ENCODE measurements around the gene CCDC70.

CCDC70 gene

DNA sequence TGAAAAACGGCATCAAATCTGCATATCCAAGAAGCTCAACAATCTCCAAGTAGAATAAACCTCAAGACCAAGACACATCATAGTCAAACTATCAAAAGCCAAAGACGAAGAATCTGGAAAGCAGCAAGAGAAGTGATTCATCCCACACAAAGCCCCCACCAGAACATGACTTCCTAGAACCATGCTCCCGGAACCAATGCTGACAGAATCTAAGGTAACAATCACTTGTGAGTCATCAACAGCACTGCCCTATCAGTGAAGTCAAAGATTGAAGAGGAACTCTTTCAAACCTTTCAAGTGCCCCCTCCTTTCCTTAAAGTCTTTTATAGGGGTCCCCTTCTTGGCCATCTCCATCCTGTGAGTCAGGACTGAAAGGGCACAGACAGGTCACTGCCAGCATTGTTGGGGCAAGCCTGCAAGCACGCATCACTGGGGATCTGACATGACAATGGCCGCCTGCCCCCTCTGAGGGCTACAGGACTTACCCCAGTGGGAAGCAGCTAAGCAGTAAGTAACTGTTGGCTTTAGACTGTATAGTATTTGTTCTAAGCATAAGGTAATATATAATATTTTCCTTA is at the start of gene CCDC70:
TSS of gene CCDC70 (plus strand) at position 247 of the 578 bp plus-strand sequence. CDS start 3,443 bp downstream, outside the sequence.
- Mint-ChIP-seq H3K4me3 (no peak within 1 kb of the TSS), H3K4me1 (peaks cover 6% of the 10 kb centered on the region), H3K27me3 (peaks cover 5% of the 10 kb centered on the region), H3K27ac (ENCODE audit: low read depth) (no peak within 1 kb of the TSS), H3K36me3 (ENCODE audit: insufficient read depth) (no peaks in the 10 kb centered on the region), H3K9me3 (no peaks in the 10 kb centered on the region)
- no peak for ATAC-seq (replicated peaks; ENCODE audit: extremely low read depth, poor library complexity, severe bottlenecking)
- DNase-seq (ENCODE audit: low spot score in 2 of 2), result no peak

DNA sequence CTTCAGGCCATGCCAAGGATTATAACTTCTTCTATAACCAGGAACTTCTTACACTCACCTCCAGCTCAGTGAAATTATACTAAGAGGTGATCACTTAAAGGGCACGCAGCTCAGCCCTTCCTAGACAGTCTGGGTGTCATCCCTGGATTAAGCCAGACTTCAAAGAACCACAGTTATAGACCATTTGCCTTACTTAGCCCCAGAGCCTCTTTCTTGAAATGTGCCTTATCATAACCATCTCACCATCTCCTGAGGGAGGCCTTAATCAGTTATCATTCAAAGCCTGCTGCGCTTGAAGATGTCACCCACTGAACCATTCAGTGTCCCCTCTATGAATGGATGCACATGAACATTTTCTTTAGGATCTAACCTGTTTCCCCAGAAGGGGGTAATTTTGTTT is 47.7 kb upstream of the CCDC70 start:
- H3K4me1 Mint-ChIP-seq, result peaks cover 29% of the 10 kb centered on the region
- H3K9me3 Mint-ChIP-seq, result no peaks in the 10 kb centered on the region
- H3K4me3 Mint-ChIP-seq, result no peak overlapping the region

DNA sequence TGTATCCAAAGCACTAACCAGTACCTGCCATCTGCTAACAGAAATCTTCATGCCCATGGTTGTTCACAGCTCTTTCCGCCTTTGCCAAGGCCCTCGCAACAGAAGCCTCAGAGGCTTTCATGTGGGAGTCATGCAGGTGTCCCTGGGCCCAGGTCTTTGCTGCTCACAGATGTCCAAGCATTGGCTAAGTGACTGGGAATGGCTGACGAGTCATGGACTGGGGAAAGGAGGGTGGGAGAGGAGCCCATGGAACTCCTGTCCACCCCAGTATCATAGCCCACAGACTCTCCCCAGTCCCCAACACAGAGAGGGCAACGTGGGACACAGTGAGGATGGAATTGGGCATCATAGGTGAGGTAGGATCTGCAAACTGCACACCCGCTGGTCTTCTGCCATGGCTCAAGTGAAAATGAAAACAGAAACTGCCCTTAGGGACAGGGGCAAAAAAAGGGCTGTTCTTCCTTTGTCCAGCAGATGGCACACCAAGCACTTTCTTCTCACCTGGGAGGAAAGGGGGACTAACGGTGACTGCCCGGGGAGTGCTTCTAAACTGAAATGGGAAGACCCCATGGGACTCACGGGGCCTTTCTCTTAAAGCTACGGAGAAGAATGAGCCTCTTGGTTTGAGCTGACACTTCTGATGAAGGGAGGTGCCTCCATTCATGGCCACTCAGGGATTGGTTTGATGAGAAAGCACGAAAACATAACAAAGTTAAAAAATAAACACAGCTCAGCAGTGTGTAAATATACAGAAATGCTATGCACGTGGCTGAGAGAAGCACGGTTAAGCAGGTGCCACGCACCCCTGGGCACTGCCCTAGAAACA is 46.7 kb upstream of the CCDC70 start:
- Mint-ChIP-seq H3K4me3 (peak overlapping the region; percentile 47), H3K9me3 (no peaks in the 10 kb centered on the region), H3K4me1 (peaks cover 38% of the 10 kb centered on the region), H3K36me3 (ENCODE audit: insufficient read depth) (peaks cover 2% of the 10 kb centered on the region), H3K27me3 (no peaks in the 10 kb centered on the region), H3K27ac (ENCODE audit: low read depth) (peak overlapping the region; percentile 64)
- peak; percentile 68 to 70 for DNase-seq (ENCODE audit: low spot score in 2 of 2)
- peak; percentile 83 for ATAC-seq (replicated peaks; ENCODE audit: extremely low read depth, poor library complexity, severe bottlenecking)

More for the DNA sequence above, 47.7 kb upstream of the CCDC70 start:
- peaks cover 5% of the 10 kb centered on the region for H3K36me3 Mint-ChIP-seq (ENCODE audit: insufficient read depth)
- H3K27me3 Mint-ChIP-seq, result no peaks in the 10 kb centered on the region
- no peak overlapping the region for H3K27ac Mint-ChIP-seq (ENCODE audit: low read depth)
- DNase-seq (ENCODE audit: low spot score in 2 of 2), result no peak
- ATAC-seq (replicated peaks; ENCODE audit: extremely low read depth, poor library complexity, severe bottlenecking), result no peak

DNA sequence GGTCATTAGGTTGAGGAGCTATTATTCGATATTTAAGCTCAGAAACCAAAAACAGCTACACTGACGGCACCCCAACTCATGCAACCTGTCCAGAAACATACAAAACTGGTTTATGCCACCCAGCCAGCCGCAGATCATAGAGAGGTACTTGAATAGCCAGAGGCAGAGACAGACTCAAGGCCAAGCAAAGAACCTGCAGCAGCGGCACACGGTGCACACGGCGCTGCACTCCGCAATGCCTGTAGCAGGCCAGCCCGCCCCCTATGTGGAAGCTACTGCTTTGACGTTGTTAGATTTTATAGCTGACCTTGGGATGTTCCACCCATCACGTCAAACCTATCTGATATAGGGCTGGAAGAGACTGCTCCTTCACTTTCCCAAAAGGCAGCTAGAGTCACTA is 45.9 kb upstream of the CCDC70 start:
- ATAC-seq (replicated peaks; ENCODE audit: extremely low read depth, poor library complexity, severe bottlenecking) (no peak), DNase-seq (ENCODE audit: low spot score in 2 of 2) (no peak)
- H3K27me3 Mint-ChIP-seq, result no peaks in the 10 kb centered on the region
- H3K9me3 Mint-ChIP-seq, result no peaks in the 10 kb centered on the region
- H3K27ac Mint-ChIP-seq (ENCODE audit: low read depth), result no peak overlapping the region
- peaks cover 2% of the 10 kb centered on the region for H3K36me3 Mint-ChIP-seq (ENCODE audit: insufficient read depth)
- H3K4me3 Mint-ChIP-seq, result no peak overlapping the region
- peaks cover 46% of the 10 kb centered on the region for H3K4me1 Mint-ChIP-seq

DNA sequence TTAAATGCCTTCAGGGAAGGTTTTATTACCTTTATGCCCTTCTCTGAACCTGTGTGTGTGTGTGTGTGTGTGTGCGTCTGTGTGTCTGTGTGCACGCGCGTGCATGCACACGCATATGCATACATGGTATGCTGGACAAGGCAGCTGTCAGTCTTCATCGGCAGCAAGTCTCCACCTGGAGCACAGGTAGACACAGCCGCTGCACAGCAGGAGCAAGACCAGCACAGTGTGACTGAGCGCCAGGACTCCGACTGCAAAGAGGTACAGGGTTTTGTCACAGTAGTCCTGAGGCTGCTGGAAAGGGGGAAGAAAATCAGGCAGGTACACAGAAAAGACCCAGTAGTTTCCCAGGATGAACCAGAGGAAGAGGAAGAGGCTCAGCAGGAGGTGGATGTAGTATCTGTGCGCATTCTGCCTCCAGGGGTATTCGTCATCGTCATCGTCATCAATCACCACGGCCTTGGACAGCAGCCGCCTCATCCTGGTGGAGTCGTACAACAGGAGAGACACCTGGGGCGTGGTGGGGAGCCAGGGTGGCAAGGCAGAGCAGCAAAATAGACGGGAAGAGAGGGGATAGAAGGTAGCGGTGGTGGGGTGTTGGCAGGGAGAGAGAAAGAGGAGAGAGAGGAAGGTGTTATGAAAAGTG is 45.0 kb upstream of the CCDC70 start:
- no peaks in the 10 kb centered on the region for H3K27me3 Mint-ChIP-seq
- no peaks in the 10 kb centered on the region for H3K9me3 Mint-ChIP-seq
- peak overlapping the region; percentile 69 for H3K27ac Mint-ChIP-seq (ENCODE audit: low read depth)
- no peak for DNase-seq (ENCODE audit: low spot score in 2 of 2)
- ATAC-seq (replicated peaks; ENCODE audit: extremely low read depth, poor library complexity, severe bottlenecking), result no peak
- peaks cover 55% of the 10 kb centered on the region for H3K4me1 Mint-ChIP-seq
- no peak overlapping the region for H3K4me3 Mint-ChIP-seq
- peaks cover 2% of the 10 kb centered on the region for H3K36me3 Mint-ChIP-seq (ENCODE audit: insufficient read depth)

DNA sequence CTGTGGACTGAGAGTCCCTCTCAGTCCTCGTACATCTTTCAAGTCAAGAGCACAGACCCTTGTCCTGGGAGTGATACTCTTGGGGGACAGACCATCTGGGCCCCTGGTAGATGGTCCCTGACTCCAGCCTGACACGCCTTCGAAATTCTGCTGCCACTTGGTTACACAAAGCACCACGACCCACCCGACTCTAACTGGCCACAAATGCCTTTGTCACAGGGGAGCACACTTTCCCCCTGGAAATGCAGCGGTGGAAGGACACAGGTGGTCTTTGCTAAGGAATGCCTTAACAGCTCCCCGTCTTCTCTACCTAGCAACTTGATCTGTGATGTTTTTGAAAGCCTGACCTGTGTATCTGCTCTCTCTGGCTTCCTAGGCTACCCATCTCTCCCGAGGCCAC is 44.1 kb upstream of the CCDC70 start:
- H3K27ac Mint-ChIP-seq (ENCODE audit: low read depth), result peak overlapping the region; percentile 87
- no peak overlapping the region for H3K4me3 Mint-ChIP-seq
- H3K9me3 Mint-ChIP-seq, result no peaks in the 10 kb centered on the region
- no peaks in the 10 kb centered on the region for H3K27me3 Mint-ChIP-seq
- H3K36me3 Mint-ChIP-seq (ENCODE audit: insufficient read depth), result peaks cover 5% of the 10 kb centered on the region
- no peak for ATAC-seq (replicated peaks; ENCODE audit: extremely low read depth, poor library complexity, severe bottlenecking)
- H3K4me1 Mint-ChIP-seq, result peaks cover 65% of the 10 kb centered on the region
- no peak for DNase-seq (ENCODE audit: low spot score in 2 of 2)

DNA sequence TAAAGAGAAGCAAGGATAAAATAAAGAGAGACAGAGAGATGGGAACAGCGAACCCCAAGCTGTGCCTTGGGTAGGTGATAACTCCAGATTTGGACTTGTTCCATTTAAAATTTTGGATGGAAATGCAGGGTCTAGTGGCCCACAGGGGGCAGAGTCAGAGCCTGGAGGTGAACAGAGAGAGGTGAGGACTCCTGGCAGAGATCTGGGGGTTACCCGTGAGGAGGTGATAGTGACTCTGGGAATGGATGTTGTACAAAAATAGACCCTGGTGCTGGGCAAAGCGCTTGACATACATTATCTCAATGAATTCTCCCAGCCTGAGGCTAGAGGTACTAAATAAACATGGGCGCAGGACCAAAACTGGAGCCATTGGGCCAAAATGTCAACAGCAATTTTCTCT is 43.5 kb upstream of the CCDC70 start:
- peaks cover 5% of the 10 kb centered on the region for H3K36me3 Mint-ChIP-seq (ENCODE audit: insufficient read depth)
- H3K4me3 Mint-ChIP-seq, result peak overlapping the region; percentile 36
- no peaks in the 10 kb centered on the region for H3K27me3 Mint-ChIP-seq
- no peaks in the 10 kb centered on the region for H3K9me3 Mint-ChIP-seq
- H3K4me1 Mint-ChIP-seq, result peaks cover 67% of the 10 kb centered on the region
- ATAC-seq (replicated peaks; ENCODE audit: extremely low read depth, poor library complexity, severe bottlenecking) (no peak), DNase-seq (ENCODE audit: low spot score in 2 of 2) (no peak)
- peak overlapping the region; percentile 87 for H3K27ac Mint-ChIP-seq (ENCODE audit: low read depth)

DNA sequence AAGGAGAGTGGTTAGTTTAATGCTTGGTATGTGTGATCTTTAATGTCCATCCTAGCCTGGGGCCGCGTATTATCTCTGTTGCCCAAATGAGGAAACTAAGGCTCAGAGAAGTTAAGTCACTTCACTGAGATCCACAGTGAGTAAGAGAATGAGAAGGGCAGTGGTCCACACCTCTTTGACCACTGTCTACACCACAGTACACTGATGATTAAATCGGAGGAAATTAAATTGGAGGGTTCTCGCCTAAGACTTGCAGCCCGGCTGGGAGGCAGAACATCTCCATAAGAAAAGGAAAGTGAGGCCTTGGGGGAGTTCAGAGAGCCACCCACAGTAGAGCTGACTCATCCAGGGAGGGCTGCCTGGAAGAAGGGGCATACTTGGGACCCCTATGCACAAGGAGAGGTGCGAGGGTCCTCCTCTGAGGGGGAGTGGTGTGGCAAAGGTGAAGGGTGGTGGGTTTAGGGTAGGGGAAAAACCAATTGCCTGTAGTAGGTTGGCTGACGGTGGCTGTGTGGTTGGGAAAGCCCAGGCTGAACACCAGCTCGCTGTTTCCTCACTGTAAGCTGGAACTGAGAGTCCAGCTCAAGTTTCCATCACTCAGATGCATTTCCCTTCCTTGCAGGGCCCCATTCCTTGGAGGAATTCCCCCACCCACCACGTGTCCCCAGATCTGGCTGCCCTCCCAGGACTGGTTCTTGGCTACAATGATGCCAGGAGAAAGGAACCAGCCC is 42.8 kb upstream of the CCDC70 start:
- ATAC-seq (replicated peaks; ENCODE audit: extremely low read depth, poor library complexity, severe bottlenecking) (no peak), DNase-seq (ENCODE audit: low spot score in 2 of 2) (no peak)
- Mint-ChIP-seq H3K4me1 (peaks cover 69% of the 10 kb centered on the region), H3K27me3 (no peaks in the 10 kb centered on the region), H3K36me3 (ENCODE audit: insufficient read depth) (peaks cover 7% of the 10 kb centered on the region), H3K9me3 (no peaks in the 10 kb centered on the region), H3K4me3 (peak overlapping the region; percentile 36), H3K27ac (ENCODE audit: low read depth) (peak overlapping the region; percentile 87)

DNA sequence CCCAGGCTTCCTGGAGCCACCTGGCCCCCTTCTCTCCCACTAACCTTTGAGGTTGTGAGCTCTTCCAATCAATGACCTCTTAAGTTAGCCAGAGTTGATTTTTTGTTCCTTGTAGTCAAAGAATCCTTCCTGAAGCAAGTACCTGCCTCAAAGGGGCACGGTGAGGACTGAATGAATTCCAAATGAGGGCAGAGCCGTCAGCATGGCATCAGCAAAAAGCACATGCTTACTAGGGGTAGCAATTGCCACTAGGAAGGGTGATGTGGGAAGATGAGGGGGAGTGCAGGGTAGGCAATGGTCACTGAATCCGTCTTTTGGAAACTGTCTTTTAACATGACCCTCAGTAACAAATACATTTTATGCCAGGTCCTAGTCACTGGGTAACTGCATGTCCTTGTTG is 42.2 kb upstream of the CCDC70 start:
- DNase-seq (ENCODE audit: low spot score in 2 of 2), result no peak
- no peaks in the 10 kb centered on the region for H3K9me3 Mint-ChIP-seq
- H3K4me3 Mint-ChIP-seq, result peak overlapping the region; percentile 36
- no peaks in the 10 kb centered on the region for H3K27me3 Mint-ChIP-seq
- H3K36me3 Mint-ChIP-seq (ENCODE audit: insufficient read depth), result peaks cover 7% of the 10 kb centered on the region
- peak overlapping the region; percentile 87 for H3K27ac Mint-ChIP-seq (ENCODE audit: low read depth)
- ATAC-seq (replicated peaks; ENCODE audit: extremely low read depth, poor library complexity, severe bottlenecking), result no peak
- peaks cover 75% of the 10 kb centered on the region for H3K4me1 Mint-ChIP-seq

DNA sequence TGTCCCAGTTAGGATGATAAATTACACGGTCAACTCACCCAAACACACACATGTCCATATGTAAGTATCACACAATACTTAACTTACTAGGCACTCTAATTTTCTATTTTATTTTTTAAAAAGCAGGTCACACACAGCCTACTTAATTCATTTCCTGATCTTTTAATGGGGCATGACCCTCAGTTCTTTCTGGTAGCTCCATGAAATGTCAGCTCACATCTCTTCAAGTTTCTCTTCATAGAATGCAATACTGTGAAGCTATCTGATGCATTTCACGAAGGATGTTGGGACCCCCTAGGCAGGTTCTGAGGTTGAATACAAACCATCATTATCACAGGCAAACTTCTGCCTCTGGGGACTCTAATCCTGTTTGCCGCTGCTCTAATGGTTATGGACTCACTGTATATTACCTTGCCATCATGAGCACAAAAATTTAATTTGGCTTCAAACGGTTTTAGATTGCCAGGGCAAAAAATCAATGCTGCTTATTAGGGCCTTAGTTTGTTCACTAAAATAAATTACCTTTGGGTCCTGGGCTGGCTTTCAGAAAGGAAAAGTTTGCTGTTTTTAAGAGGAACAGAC is 41.7 kb upstream of the CCDC70 start:
- no peak for ATAC-seq (replicated peaks; ENCODE audit: extremely low read depth, poor library complexity, severe bottlenecking)
- Mint-ChIP-seq H3K4me3 (no peak overlapping the region), H3K27ac (ENCODE audit: low read depth) (peak overlapping the region; percentile 87), H3K36me3 (ENCODE audit: insufficient read depth) (peaks cover 10% of the 10 kb centered on the region), H3K27me3 (no peaks in the 10 kb centered on the region), H3K4me1 (peaks cover 77% of the 10 kb centered on the region), H3K9me3 (no peaks in the 10 kb centered on the region)
- no peak for DNase-seq (ENCODE audit: low spot score in 2 of 2)

DNA sequence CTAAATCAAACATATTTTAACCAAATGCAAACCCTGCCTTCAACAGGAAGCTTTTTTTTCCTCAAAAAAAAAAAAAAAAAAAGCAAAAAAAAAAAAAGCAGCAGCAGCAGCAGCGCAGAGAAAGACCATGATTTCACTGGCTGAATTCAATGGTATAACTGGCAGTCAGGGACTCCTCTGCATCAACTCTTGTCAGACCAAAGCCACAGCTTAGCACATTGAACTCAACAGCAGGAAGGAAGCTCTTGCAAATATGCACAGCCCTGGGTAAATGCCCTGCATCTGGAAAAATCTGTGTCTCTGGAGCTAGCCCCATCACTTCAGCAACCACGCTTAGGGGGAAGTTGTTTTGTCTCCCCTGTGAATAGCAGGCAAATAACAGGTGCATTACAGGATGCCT is 40.2 kb upstream of the CCDC70 start:
- DNase-seq (ENCODE audit: low spot score in 2 of 2), result no peak
- peaks cover 85% of the 10 kb centered on the region for H3K4me1 Mint-ChIP-seq
- peak; percentile 59 for ATAC-seq (replicated peaks; ENCODE audit: extremely low read depth, poor library complexity, severe bottlenecking)
- peaks cover 14% of the 10 kb centered on the region for H3K36me3 Mint-ChIP-seq (ENCODE audit: insufficient read depth)
- peak overlapping the region; percentile 88 for H3K27ac Mint-ChIP-seq (ENCODE audit: low read depth)
- no peaks in the 10 kb centered on the region for H3K9me3 Mint-ChIP-seq
- H3K27me3 Mint-ChIP-seq, result no peaks in the 10 kb centered on the region
- peak overlapping the region; percentile 80 for H3K4me3 Mint-ChIP-seq

All from central memory CD8-positive, alpha-beta T cell (primary cell).